Testis (tissue), 2 donors: ENCODE data around the gene C1orf116.

Experiments used
- POLR2A ChIP-seq: fragments of 450-650 bp; IDR thresholded peaks from one replicate; pipeline ENCODE4 v1.6.1; 2017; ENCODE audit warnings: antibody characterized with exemption, mild to moderate bottlenecking, moderate library complexity
- TF ChIP-seq, protein P1 (sequence below), 3 experiments: fragments of 450-650 bp in 2 of 3; fragments of 200-600 bp in 1 of 3; sonication (generic) in 1 of 3; IDR thresholded peaks; one replicate each; pipeline ENCODE4 v1.5.1; 2016 to 2019; ENCODE audit warnings: antibody characterized with exemption in 3 of 3, mild to moderate bottlenecking in 2 of 3, moderate library complexity in 1 of 3

- TF ChIP-seq POLR2A, result no peak
- TF ChIP-seq, protein P1, sequence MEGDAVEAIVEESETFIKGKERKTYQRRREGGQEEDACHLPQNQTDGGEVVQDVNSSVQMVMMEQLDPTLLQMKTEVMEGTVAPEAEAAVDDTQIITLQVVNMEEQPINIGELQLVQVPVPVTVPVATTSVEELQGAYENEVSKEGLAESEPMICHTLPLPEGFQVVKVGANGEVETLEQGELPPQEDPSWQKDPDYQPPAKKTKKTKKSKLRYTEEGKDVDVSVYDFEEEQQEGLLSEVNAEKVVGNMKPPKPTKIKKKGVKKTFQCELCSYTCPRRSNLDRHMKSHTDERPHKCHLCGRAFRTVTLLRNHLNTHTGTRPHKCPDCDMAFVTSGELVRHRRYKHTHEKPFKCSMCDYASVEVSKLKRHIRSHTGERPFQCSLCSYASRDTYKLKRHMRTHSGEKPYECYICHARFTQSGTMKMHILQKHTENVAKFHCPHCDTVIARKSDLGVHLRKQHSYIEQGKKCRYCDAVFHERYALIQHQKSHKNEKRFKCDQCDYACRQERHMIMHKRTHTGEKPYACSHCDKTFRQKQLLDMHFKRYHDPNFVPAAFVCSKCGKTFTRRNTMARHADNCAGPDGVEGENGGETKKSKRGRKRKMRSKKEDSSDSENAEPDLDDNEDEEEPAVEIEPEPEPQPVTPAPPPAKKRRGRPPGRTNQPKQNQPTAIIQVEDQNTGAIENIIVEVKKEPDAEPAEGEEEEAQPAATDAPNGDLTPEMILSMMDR (IDR thresholded peaks at IDR 0.05), result no peak
Observed at GRCh38 chr1:207058878-207059867, 26.6 kb upstream of the C1orf116 start.
